Dermis microvascular lymphatic vessel endothelial cell (primary cell): ENCODE measurements around the gene PARD3. TPM values are rescaled to one million over a fixed set of nuclear protein-coding genes. Genes with fewer than 3 reads are reported as not detected.
A peak's percentile ranks its signal among the peaks of the same experiment; 100 is the strongest.

Experiments
- DNase-seq, 2 donors: peaks; one replicate each; pipeline versions ENCODE4 v3.0.0 to v3.0.0-alpha.2; 2010; ENCODE audit warnings: low read depth in 2 of 2
- total RNA-seq: library from RNA; depleted of rRNA; stranded (reverse); fragments of >200 nt; gene quantifications from 2 replicates; pipeline ENCODE4 v1.2.1, GENCODE V29; 2014

The PARD3 gene
- total RNA-seq, 1 donor from 2014 or later, result 22.6 TPM

GRCh38 chr10:34237898-34238455 lies 577.1 kb downstream of the PARD3 start:
- no peak for DNase-seq

- no peak for DNase-seq
Observed at GRCh38 chr10:34236931-34237330, 578.2 kb downstream of the PARD3 start.

GRCh38 chr10:34235164-34235832 lies 579.8 kb downstream of the PARD3 start:
- DNase-seq, result no peak

DNA sequence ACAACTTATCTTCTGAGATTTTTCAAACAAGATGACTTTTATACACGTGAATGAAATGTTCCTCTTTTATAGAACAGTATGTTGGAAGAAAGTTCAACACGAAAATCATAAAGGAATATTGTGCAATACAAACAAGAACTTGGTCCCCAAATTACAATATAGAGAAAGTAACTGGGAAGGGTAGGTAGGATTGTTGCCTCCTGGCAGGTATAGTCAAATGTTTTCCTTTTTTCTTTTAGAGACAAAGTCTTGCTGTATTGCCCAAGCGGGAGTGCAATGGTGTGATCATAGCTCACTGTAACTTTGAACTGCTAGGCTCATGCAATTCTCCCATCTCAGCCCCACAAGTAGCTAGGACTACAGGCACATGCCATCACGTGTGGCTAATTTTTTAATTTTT lies 582.6 kb downstream of the PARD3 start:
- no peak for DNase-seq

- DNase-seq, result no peak
Observed at GRCh38 chr10:34231441-34232180, 583.5 kb downstream of the PARD3 start.

DNA sequence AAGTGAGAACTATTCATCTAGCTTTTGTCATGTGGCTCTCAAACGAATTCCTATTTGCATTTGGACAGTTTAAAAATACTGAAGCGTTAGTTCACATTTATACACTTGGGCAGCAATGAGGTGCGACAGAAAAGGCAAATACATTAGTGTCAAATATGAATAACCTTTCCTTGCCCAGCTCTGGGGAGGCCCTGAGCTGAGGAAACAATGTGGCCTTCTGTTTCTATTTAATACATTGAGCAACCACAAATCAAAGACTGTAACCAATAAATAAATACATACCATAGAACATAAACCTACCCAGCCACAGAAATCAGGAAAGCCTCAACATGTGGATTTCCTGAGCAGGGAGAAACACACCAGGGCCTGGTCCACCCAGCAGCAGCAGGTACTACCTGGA lies 585.2 kb downstream of the PARD3 start:
- DNase-seq, result no peak

DNA sequence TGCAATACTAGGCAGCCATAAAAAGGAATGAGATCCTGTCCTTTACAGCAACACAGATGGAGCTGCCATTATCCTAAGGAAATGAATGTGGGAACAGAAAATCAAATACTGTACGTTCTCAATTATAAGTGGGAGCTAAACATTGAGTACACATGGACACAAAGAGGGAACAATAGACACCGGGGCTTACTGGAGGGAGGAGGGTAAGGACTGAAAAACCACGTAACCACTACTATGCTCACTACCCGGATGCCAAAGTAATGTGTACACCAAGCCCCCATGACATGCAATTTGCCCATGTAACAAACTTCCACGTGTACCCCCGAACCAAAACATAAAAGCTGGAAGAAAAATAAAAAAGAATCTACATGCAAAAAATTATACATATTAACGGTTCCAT lies 587.0 kb downstream of the PARD3 start:
- no peak for DNase-seq

GRCh38 chr10:34224639-34225038 lies 590.5 kb downstream of the PARD3 start:
- peak in 1 of 2 donors; percentile 7 for DNase-seq

DNA sequence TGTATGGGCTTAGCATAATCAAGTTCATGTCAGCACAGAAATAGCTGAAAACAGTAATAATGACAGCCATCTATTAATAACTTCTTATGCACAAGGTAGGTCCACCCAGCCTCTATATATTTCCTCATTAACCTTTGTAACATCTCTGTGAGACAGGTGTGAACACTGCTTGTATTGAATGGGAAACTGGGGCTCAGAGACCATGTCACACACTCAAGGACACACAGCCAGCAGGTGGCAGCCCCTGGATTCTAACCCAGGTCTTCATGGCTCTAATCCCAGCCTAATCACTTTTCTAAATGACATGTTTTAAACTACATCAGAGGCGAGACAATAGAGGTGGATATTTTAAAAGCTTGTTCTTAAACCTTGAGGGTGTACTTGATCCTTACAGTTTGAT lies 591.4 kb downstream of the PARD3 start:
- peak in 1 of 2 donors; percentile 5 for DNase-seq

DNA sequence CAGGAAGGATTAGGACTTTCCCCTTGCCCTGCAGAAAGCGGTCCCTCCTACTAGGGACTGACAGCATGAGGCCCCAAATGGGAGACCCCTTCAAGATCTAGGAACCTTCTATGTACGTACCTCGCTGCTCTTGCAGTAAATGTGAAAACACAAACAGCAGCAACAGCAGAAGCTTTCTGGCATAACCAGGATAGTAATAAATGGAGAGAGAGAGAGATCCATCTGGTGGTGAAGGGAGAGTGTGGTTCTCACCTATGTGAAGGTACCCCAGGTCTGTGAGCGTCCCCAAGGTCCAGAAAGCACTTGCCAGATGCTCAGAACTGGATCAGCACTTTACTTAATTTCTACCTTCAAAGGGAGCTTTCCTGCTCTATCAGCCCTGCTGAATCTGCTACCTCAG lies 592.7 kb downstream of the PARD3 start:
- no peak for DNase-seq

DNA sequence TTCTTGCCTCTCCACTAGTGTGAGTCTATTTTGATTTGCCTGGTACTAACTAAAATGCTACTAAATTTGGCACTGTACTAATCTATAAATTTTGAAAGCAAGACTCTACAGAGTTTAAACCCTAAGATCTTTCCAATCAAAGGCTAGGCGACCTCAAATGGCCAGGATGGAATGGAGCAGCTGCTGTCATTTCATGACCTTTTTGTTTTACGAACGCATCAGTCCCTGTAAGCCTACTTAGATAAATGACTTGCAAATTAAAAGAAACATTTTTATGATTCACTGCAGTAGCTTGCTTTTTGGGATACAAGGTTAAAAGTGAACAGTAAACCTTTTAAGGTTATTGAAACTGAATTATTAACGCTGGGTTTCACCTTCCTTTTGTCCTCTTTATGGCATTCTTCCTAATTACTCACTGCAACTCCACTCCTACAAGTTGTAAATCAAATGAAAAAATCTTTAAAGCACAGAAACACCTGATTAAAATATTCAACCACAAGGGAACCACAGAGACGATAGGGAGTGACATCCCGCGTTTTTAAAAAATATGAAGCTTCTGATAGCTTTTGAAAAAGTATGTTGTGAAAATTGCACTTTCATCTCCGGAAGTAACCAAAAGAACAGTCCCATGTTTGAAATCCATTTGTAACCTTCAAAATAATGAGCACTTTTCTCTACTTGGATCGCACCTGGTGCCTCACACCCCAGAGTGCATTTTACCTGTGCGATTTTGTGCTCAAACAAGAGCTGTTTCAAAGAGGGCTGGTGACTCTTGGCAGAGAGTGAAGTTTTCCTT lies 595.1 kb downstream of the PARD3 start:
- no peak for DNase-seq

DNA sequence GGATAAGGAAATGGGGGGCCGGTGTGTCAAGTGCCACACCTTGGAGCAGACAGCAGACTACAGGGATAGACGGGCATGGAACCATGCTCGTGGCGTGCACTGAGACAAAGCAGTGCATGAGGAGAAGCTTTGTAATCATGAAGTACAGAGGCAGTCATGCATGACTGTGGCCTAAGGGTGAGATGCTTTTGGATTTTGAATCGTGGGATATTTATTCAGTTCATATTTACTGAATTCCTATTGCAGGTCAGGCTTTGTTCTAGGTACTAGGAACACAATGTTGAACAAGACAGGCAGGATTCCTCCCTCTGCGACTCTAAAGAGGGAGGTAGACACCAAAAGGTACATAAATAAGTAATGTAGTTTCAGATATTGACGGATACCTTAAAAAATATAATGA lies 597.6 kb downstream of the PARD3 start:
- DNase-seq, result no peak

GRCh38 chr10:34216348-34216945 lies 598.6 kb downstream of the PARD3 start:
- no peak for DNase-seq

- no peak for DNase-seq
Observed at GRCh38 chr10:34213805-34214197, 601.3 kb downstream of the PARD3 start.

DNA sequence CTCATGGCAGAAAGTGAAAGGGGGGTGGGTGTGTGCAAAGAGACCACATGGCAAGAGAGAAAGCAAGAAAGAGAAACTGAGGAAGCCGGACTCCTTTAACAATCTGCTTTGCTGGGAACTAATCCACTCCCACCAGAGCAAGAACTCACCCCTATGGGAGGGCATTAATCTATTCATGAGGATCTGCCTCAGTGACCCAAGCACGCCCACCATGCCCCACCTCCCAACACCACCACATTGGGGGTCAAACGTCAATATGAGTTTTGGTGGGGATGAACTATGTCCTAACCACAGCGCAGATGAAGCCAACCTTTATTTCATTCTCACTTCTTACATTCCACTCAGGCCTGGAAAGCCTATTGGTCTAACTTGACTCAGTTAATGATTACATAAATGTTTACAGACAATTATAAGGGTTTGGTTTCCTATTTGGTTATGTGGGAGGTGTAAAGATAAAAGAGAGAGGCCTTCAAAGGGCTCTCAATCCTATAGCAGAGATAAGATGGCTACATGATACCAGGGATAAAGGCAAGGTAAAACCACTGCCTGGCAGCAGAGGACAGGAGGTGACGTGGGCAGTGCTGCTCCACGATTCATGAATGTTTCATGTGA lies 601.8 kb downstream of the PARD3 start:
- no peak for DNase-seq

DNA sequence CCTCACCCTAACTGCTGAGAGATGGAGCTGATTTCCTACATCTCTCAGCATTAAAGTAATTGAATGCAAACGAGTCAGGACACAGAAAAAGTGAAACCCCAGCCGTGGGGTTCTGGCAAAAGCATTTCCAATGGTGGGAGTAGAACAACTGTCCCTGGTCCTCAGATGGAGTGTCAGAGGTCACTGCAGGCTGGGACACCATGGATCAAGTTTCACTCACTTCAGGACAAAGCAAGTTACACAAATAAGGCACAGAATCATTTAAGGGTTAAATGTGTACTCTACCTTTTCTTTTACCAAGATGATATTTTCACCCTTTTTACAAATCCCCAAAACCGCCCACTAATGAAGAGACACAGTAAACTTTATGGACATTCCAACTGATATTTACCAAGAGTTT lies 607.8 kb downstream of the PARD3 start:
- DNase-seq, result no peak

GRCh38 chr10:34206935-34207268 lies 608.2 kb downstream of the PARD3 start:
- no peak for DNase-seq

DNA sequence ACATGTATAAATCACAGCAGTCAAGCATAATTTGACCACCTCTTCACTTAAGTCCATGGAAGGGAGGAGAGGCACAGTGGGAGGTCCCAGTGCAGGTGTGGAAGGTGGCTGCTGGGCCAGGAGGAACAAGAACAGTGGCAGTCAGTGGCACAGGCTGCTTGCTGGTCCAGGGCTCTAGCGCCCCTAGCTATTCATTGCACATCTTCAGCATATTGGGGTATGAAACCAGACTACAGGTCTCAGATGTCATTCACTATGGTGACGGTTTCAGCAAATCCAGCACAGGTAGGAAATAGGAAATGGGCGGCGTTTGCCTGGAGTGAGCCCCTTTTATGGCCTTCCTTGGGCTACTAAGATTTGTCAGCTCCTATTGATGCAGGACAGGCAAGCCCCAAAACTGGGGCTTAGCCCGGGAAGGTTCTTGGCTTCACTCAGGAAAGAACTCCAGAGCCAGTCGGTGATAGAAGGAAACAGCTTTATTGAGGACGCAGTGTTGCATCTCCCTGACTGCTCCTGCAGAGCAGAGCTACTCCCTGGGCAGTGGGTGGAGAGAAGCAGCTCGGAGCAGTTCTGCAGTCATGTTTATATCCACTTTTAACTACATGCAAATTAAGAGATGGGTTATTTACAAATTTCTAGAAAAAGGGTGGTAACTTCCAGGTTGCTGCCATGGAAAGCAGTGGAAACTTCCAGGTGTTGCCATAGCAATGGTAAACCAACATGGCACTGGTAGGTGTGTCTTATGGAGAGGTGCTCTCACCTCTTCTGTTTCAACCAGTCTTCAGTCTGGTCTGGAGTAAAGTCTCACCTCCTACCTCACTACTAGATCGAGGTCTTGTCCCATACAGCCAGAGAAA lies 608.8 kb downstream of the PARD3 start:
- no peak for DNase-seq

DNA sequence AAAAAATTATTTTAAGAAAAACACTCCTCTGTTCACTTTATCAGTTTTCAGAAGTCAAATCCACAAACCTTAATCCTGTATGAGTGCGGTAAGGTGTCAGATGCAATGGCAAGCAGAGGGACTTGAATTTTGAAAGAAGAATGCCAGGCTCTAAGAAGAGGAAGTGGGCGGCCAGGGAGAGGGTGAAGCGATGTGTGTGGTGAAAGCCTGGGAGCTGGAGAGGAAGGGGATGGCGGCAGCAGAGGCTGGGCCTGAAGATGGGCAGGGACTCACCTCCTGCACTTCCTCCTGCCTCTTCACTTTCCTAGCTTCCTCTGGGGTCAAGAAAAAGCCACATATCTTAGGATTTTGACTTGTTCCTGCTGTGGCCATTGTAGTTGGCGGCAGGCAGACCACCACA lies 609.6 kb downstream of the PARD3 start:
- no peak for DNase-seq

DNA sequence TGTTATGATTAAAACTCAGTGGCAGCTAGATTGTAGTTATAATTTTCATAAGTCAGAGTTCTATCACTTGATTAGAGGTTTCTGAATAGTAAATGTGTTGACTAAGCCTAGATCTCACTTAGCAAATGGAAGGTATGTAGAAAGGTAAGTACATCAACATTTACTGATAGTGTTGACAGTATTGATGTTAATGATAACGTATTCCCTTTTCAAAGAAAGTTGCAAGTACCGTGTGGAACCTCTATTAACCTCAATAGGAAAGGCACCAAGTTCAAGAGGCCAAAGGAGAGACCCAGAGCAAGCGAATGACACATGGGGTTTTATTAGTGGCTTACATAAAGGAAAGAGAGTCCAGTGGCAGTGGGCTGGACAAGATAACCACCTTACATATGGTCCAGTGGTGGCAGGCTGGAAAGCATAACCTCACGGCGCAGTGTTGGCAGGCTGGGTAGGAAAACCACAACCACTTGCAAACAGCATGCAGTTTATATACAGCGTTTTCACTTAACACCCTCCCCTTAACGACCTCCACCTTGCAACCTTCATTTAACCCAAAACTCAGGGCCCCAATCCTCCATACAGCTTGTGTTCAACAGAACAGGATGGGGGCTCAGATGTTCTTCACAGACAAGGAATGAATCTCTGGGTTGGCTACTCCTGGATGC lies 611.0 kb downstream of the PARD3 start:
- no peak for DNase-seq
